ENCODE results near the gene MSANTD1. TPM values are rescaled to one million over a fixed set of nuclear protein-coding genes. Genes with fewer than 3 reads are reported as not detected.

The MSANTD1 gene
- polyA plus RNA-seq, 1 donor from 2014 or later = 12.7 TPM

DNA sequence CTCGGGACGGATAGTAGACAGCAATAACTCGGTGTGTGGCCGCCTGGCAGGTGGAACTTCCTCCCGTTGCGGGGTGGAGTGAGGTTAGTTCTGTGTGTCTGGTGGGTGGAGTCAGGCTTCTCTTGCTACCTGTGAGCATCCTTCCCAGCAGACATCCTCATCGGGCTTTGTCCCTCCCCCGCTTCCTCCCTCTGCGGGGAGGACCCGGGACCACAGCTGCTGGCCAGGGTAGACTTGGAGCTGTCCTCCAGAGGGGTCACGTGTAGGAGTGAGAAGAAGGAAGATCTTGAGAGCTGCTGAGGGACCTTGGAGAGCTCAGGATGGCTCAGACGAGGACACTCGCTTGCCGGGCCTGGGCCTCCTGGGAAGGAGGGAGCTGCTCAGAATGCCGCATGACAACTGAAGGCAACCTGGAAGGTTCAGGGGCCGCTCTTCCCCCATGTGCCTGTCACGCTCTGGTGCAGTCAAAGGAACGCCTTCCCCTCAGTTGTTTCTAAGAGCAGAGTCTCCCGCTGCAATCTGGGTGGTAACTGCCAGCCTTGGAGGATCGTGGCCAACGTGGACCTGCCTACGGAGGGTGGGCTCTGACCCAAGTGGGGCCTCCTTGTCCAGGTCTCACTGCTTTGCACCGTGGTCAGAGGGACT lies 5.7 kb upstream of the MSANTD1 start:
- Histone ChIP-seq H3K9me3 (ENCODE audit: low read length) (no peaks in the 10 kb centered on the region), H3K27me3 (ENCODE audit: insufficient read depth, low read depth, low read length) (no peaks in the 10 kb centered on the region), H3K36me3 (ENCODE audit: insufficient read depth, low read length) (no peaks in the 10 kb centered on the region), H3K4me2 (ENCODE audit: low read length) (no peak overlapping the region), H4K20me1 (ENCODE audit: insufficient read depth) (no peaks in the 10 kb centered on the region), H3K9ac (ENCODE audit: low read length) (no peak overlapping the region), H2AFZ (ENCODE audit: low read depth, low read length) (no peak overlapping the region), H3K9me2 (ENCODE audit: insufficient read depth, low read length) (no peaks in the 10 kb centered on the region), H3K27ac (ENCODE audit: low read length) (no peak overlapping the region), H3K79me2 (replicated peaks; ENCODE audit: insufficient read depth, low read length) (no peaks in the 10 kb centered on the region), H3K4me3 (ENCODE audit: low read length) (no peak overlapping the region), H3F3A (ENCODE audit: insufficient read depth, low read length, poor library complexity, severe bottlenecking) (no peaks in the 10 kb centered on the region)
- TF ChIP-seq MXI1 (conservative IDR thresholded peaks at IDR 0.05; ENCODE audit: poor library complexity, severe bottlenecking) (no peak), SMC3 (conservative IDR thresholded peaks at IDR 0.05; ENCODE audit: poor library complexity) (no peak), POLR2AphosphoS5 (IDR thresholded peaks at IDR 0.05) (no peak), EP300 (conservative IDR thresholded peaks at IDR 0.05; ENCODE audit: poor library complexity, severe bottlenecking) (no peak), EZH2 (IDR thresholded peaks at IDR 0.05; ENCODE audit: borderline replicate concordance, insufficient read depth, low read length, poor library complexity, severe bottlenecking) (no peak), RAD21 (conservative IDR thresholded peaks at IDR 0.05) (no peak), TAF1 (IDR thresholded peaks at IDR 0.05; ENCODE audit: low read depth) (no peak)
- TF ChIP-seq, protein P1, sequence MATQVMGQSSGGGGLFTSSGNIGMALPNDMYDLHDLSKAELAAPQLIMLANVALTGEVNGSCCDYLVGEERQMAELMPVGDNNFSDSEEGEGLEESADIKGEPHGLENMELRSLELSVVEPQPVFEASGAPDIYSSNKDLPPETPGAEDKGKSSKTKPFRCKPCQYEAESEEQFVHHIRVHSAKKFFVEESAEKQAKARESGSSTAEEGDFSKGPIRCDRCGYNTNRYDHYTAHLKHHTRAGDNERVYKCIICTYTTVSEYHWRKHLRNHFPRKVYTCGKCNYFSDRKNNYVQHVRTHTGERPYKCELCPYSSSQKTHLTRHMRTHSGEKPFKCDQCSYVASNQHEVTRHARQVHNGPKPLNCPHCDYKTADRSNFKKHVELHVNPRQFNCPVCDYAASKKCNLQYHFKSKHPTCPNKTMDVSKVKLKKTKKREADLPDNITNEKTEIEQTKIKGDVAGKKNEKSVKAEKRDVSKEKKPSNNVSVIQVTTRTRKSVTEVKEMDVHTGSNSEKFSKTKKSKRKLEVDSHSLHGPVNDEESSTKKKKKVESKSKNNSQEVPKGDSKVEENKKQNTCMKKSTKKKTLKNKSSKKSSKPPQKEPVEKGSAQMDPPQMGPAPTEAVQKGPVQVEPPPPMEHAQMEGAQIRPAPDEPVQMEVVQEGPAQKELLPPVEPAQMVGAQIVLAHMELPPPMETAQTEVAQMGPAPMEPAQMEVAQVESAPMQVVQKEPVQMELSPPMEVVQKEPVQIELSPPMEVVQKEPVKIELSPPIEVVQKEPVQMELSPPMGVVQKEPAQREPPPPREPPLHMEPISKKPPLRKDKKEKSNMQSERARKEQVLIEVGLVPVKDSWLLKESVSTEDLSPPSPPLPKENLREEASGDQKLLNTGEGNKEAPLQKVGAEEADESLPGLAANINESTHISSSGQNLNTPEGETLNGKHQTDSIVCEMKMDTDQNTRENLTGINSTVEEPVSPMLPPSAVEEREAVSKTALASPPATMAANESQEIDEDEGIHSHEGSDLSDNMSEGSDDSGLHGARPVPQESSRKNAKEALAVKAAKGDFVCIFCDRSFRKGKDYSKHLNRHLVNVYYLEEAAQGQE (IDR thresholded peaks at IDR 0.05; ENCODE audit: borderline replicate concordance) = no peak
- TF ChIP-seq, protein P2, sequence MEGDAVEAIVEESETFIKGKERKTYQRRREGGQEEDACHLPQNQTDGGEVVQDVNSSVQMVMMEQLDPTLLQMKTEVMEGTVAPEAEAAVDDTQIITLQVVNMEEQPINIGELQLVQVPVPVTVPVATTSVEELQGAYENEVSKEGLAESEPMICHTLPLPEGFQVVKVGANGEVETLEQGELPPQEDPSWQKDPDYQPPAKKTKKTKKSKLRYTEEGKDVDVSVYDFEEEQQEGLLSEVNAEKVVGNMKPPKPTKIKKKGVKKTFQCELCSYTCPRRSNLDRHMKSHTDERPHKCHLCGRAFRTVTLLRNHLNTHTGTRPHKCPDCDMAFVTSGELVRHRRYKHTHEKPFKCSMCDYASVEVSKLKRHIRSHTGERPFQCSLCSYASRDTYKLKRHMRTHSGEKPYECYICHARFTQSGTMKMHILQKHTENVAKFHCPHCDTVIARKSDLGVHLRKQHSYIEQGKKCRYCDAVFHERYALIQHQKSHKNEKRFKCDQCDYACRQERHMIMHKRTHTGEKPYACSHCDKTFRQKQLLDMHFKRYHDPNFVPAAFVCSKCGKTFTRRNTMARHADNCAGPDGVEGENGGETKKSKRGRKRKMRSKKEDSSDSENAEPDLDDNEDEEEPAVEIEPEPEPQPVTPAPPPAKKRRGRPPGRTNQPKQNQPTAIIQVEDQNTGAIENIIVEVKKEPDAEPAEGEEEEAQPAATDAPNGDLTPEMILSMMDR (IDR thresholded peaks at IDR 0.05; ENCODE audit: poor library complexity, severe bottlenecking) = no peak

DNA sequence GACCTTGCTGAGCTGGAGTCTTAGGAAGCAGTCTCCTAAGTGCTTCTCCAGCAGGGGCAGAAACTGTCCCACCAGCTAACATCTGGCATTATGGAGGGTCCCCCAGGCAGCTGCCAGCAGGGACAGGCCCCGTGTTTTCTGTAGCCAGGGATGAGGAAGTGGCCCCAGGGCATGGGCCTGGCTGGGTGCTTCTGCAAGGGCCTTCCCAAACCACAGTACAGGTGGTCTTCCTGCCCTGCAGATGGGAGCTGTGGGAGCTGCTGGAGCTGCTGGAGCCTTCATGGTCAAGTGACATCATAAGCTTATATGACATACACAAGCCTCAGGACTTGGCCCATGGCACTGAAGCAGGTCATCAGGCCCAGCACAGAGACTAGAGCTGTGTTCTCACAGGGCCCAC lies 5.0 kb upstream of the MSANTD1 start:
- TF ChIP-seq EZH2 (IDR thresholded peaks at IDR 0.05; ENCODE audit: borderline replicate concordance, insufficient read depth, low read length, poor library complexity, severe bottlenecking) (no peak), MXI1 (conservative IDR thresholded peaks at IDR 0.05; ENCODE audit: poor library complexity, severe bottlenecking) (no peak), POLR2AphosphoS5 (IDR thresholded peaks at IDR 0.05) (no peak), RAD21 (conservative IDR thresholded peaks at IDR 0.05) (no peak), TAF1 (IDR thresholded peaks at IDR 0.05; ENCODE audit: low read depth) (no peak), SMC3 (conservative IDR thresholded peaks at IDR 0.05; ENCODE audit: poor library complexity) (no peak), EP300 (conservative IDR thresholded peaks at IDR 0.05; ENCODE audit: poor library complexity, severe bottlenecking) (no peak)
- TF ChIP-seq, protein P1 (IDR thresholded peaks at IDR 0.05; ENCODE audit: borderline replicate concordance) = no peak
- TF ChIP-seq, protein P2 (IDR thresholded peaks at IDR 0.05; ENCODE audit: poor library complexity, severe bottlenecking) = no peak
- no peak overlapping the region for H2AFZ ChIP-seq (ENCODE audit: low read depth, low read length)
- no peaks in the 10 kb centered on the region for H3K36me3 ChIP-seq (ENCODE audit: insufficient read depth, low read length)
- H4K20me1 ChIP-seq (ENCODE audit: insufficient read depth) = no peaks in the 10 kb centered on the region
- H3K27ac ChIP-seq (ENCODE audit: low read length) = no peak overlapping the region
- no peak overlapping the region for H3K4me3 ChIP-seq (ENCODE audit: low read length)
- no peaks in the 10 kb centered on the region for H3K9me3 ChIP-seq (ENCODE audit: low read length)
- H3K4me2 ChIP-seq (ENCODE audit: low read length) = no peak overlapping the region
- H3K9ac ChIP-seq (ENCODE audit: low read length) = no peak overlapping the region
- H3K79me2 ChIP-seq (replicated peaks; ENCODE audit: insufficient read depth, low read length) = no peaks in the 10 kb centered on the region
- H3F3A ChIP-seq (ENCODE audit: insufficient read depth, low read length, poor library complexity, severe bottlenecking) = no peaks in the 10 kb centered on the region
- no peaks in the 10 kb centered on the region for H3K9me2 ChIP-seq (ENCODE audit: insufficient read depth, low read length)
- no peaks in the 10 kb centered on the region for H3K27me3 ChIP-seq (ENCODE audit: insufficient read depth, low read depth, low read length)

All from neural cell (in vitro differentiated cells).